ENCODE results near the gene PPP2R5A.
"Not testable (repeated sequence)": the region's sequence is repeated elsewhere in the genome, so short reads cannot be mapped to it uniquely, and the experiment has no call there.

The PPP2R5A gene

DNA sequence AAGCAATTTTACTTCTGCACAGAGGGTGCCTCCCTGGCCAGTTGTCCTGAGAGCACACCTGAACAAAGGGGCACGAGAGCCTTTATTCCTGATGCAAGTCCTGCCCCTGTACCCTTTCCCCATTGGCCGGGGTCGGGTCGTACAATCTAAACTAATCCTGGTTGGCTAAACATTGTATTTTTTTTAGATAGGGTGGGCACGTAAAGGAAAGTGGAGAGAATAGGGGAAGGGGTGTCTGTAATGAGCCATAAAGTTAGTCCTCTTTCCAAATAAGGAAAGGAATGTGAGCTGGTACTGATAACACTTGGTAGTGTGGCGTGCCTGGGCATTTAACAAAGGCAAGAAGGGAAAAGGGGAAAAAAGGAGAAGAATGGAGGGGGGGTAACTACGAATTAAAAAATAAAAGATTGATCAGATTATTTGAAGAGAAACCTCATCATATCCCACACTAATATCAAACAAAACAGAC is 20.8 kb downstream of the PPP2R5A start:
- not testable (repeated sequence) for DNase-seq, H3K27me3 Mint-ChIP-seq, ATAC-seq, H3K4me3 Mint-ChIP-seq, H3K9me3 Mint-ChIP-seq, H3K27ac Mint-ChIP-seq
- peaks cover 36% of the 10 kb centered on the region for H3K4me1 Mint-ChIP-seq

DNA sequence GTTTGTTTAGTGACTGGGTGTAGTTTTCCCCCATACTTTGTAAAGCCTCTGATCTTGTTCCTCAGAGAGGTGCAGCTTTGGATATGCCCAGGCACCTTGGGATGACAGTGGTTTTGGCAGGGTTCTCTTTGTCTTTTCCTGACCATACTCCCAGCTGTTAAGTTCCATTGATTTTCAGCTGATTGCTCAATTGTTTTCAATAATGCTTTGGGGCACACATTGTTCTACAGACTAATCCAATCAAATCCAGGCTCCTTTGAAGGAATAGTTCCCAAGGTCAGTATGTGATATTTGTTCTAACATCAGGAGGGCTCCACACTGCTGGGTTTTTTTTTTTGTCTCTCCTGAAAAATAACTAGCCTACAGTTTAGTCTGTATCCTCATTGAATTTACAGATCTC is 24.8 kb downstream of the PPP2R5A start:
- Mint-ChIP-seq H3K4me1 (peaks cover 17% of the 10 kb centered on the region), H3K27me3 (no peaks in the 10 kb centered on the region), H3K27ac (no peak overlapping the region), H3K4me3 (no peak overlapping the region), H3K9me3 (no peaks in the 10 kb centered on the region)
- ATAC-seq (no peak), DNase-seq (no peak)

DNA sequence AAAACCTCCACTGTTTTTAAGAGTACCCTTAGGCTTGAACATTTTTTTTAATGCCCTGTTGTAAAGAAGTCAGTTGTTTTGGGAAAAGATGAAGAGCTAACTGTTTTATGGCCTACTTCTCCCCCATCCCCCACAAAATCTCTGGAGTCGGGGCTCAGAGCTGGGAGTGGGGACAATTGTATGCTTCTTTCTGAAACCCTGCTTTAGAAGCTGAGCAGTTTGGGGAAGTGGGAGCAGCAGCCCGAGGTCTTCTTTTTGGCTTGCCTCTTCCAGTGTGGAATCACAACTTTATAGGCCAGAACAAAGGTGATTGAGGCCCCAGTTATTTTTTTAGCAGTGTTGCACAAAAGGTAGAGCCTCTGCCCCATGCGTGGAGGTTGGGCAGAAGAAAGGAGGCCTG is 25.2 kb downstream of the PPP2R5A start:
- Mint-ChIP-seq H3K27ac (peak overlapping the region in 1 of 2 donors; percentile 42), H3K27me3 (no peaks in the 10 kb centered on the region)

DNA sequence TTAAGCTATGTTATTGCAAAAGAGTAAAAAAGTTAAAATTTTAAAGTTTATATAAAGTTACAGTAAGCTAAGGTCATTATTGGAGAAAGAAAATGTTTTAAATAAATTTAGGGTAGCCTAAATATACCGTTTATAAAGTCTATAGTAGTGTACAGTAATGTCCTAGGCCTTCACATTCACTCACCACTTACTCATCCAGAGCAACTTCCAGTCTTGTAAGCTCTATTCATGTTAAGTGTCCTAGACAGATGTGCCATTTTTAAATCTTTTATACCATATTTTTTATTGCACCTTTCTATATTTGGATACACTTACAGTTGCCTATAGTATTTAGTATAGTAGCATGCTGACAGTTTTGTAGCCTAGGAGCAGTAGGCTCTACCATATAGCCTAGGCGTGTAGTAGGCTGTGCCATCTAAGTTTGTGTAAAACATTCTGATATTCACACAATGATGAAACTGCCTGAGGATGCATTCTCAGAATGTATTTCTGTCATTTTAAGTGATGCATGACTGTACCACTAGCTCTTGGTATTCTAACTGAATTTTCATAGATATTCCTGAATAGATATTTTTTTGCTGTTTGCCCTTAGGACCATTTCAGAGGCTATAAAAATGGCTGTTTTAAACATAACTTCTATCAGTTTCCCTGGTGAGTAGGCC is 26.8 kb downstream of the PPP2R5A start:
- H3K4me1 Mint-ChIP-seq: peaks cover 33% of the 10 kb centered on the region

More for the DNA sequence above, 25.2 kb downstream of the PPP2R5A start:
- Mint-ChIP-seq H3K4me3 (no peak overlapping the region), H3K4me1 (peaks cover 20% of the 10 kb centered on the region), H3K9me3 (no peaks in the 10 kb centered on the region)
- ATAC-seq: no peak
- DNase-seq: no peak

DNA sequence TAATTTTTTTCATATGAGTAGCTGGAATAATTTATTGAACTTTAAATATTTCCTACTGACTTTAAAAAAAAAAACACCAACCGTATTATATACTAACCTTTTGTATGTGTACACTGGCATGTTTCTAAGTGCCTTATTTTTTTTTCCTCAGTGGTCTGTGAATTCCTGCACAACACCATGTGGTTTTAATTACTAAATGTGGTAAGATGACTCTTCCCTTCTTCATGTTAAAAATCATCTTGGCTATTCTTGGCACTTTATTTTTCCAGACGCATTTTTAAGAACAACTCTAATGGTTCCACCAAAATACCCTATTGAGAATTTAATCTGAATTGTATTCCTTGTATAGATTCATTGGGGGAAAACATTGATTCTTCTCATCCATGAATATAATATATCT is 28.4 kb downstream of the PPP2R5A start:
- DNase-seq (no peak), ATAC-seq (no peak)
- H3K27me3 Mint-ChIP-seq: no peaks in the 10 kb centered on the region
- no peak overlapping the region for H3K27ac Mint-ChIP-seq
- no peaks in the 10 kb centered on the region for H3K9me3 Mint-ChIP-seq
- H3K4me3 Mint-ChIP-seq: no peak overlapping the region
- peaks cover 32% of the 10 kb centered on the region for H3K4me1 Mint-ChIP-seq

More for the DNA sequence above, 26.8 kb downstream of the PPP2R5A start:
- ATAC-seq: no peak
- DNase-seq: no peak
- H3K4me3 Mint-ChIP-seq: no peak overlapping the region
- no peak overlapping the region for H3K27ac Mint-ChIP-seq
- H3K27me3 Mint-ChIP-seq: no peaks in the 10 kb centered on the region
- H3K9me3 Mint-ChIP-seq: no peaks in the 10 kb centered on the region

DNA sequence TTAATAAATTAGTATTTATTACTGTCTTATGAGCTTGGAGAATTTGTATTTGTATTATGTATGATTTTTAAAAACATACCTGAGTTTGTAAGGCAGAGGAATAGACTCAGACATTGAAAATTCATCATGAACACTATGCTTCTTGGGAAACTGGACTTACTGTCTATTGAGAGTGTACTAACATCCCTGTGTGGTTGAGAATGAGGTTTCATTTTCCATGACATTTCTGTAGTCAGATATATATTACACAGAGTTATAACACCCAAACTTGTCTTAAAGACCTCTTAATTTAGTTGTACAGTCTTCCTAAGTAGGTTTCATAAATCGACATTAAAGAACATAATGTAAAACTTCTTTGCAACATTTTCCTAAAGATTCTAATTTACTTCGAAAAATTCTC is 30.0 kb downstream of the PPP2R5A start:
- peaks cover 32% of the 10 kb centered on the region for H3K4me1 Mint-ChIP-seq
- no peak overlapping the region for H3K27ac Mint-ChIP-seq
- no peak overlapping the region for H3K4me3 Mint-ChIP-seq
- ATAC-seq (peak; percentile 60), DNase-seq (no peak)
- H3K27me3 Mint-ChIP-seq: no peaks in the 10 kb centered on the region
- no peaks in the 10 kb centered on the region for H3K9me3 Mint-ChIP-seq

DNA sequence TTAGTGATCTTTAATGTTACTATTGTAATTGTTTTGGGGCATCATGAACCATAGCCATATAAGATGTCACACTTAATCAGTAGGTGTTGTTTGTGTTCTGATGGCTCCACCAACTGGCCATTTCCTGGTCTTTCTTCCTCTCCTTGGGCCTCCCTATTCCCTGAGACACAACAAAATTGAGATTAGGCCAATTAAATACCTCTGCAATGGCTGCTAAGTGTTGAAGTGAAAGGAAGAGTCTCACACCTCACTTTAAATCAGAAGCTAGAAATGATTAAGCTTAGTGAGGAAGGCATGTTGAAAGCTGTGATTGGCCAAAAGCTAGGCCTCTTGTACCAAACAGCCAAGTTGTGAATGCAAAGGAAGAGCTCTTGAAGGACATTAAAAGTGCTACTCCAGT is 30.7 kb downstream of the PPP2R5A start:
- ATAC-seq: peak; percentile 85
- peak in 1 of 2 donors; percentile 20 for DNase-seq
- H3K27me3 Mint-ChIP-seq: no peaks in the 10 kb centered on the region
- peak overlapping the region in 1 of 2 donors; percentile 76 for H3K27ac Mint-ChIP-seq
- H3K4me3 Mint-ChIP-seq: peak overlapping the region in 1 of 2 donors; percentile 0
- H3K4me1 Mint-ChIP-seq: peaks cover 32% of the 10 kb centered on the region
- H3K9me3 Mint-ChIP-seq: no peaks in the 10 kb centered on the region

DNA sequence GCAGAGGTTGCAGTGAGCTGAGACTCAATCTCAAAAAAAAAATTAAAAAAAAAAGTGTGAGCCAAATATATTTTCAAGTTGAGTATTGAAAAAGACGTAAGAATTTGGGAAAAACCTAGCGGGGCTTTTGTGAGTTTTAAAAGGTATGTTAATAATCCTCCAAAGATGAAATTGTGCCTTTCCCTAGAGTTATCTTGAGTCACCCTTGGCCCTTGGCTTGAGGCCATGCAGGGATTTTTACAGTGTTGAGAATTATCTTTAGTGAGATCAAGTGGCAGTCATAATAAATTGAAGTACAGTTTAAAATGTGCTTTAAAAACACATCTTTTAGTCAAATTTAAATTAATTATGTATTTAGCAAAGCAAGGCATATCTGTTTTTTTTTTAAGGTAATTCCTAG is 32.7 kb downstream of the PPP2R5A start:
- H3K4me1 Mint-ChIP-seq: peaks cover 35% of the 10 kb centered on the region
- no peaks in the 10 kb centered on the region for H3K9me3 Mint-ChIP-seq
- H3K4me3 Mint-ChIP-seq: no peak overlapping the region
- no peak for DNase-seq
- no peaks in the 10 kb centered on the region for H3K27me3 Mint-ChIP-seq
- no peak for ATAC-seq
- no peak overlapping the region for H3K27ac Mint-ChIP-seq

DNA sequence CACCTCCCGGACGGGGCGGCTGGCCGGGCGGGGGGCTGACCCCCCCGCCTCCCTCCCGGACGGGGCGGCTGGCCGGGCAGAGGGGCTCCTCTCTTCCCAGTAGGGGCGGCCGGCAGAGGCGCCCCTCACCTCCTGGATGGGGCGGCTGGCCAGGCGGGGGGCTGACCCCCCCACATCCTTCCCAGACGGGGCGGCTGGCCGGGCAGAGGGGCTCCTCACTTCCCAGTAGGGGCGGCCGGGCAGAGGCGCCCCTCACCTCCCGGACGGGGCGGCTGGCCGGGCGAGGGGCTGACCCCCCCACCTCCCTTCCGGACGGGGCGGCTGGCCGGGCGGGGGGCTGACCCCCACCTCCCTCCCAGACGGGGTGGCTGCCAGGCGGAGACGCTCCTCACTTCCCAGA is 35.8 kb downstream of the PPP2R5A start:
- H3K4me1 Mint-ChIP-seq: peaks cover 38% of the 10 kb centered on the region
- not testable (repeated sequence) for H3K27me3 Mint-ChIP-seq, ATAC-seq, DNase-seq, H3K9me3 Mint-ChIP-seq, H3K27ac Mint-ChIP-seq, H3K4me3 Mint-ChIP-seq

DNA sequence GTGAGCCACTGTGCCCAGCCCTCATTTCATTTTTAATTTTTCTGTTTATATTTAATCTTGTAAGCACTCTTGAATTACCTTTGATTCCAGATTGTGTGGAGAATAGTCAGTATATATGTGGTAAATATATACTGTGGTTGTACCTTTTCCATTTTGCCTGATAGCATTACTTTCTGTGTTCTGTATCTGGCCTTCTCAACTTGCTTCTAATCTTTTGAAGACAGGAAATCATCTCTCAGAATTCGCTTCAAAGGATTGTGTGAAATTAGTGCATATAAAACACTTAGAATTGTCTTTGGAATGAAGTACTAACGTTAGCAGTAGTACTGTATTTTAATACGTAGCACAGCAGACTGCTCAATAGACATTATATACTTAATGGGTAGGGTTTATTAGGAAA is 37.9 kb downstream of the PPP2R5A start:
- peaks cover 21% of the 10 kb centered on the region for H3K4me1 Mint-ChIP-seq
- H3K9me3 Mint-ChIP-seq: no peaks in the 10 kb centered on the region
- no peak overlapping the region for H3K27ac Mint-ChIP-seq
- ATAC-seq (no peak), DNase-seq (no peak)
- H3K27me3 Mint-ChIP-seq: no peaks in the 10 kb centered on the region
- H3K4me3 Mint-ChIP-seq: no peak overlapping the region

DNA sequence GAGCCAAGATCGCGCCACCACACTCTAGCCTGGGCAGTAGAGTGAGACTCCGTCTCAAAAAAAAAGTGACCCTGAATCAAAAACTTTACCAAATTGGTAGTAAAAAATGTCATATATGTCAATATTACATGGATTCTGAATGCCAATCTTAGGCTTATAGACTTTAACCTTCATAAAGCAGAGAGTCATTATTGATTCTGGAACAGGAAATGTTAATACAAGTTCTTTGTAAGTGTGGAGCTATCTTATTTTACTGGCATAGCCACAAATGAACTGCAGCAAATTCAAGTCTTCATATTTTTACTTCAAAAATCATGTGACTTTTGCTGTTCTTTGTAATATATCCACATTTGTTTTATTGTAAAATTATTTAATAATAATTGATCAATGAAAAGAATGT is 41.3 kb downstream of the PPP2R5A start:
- peaks cover 21% of the 10 kb centered on the region for H3K4me1 Mint-ChIP-seq
- no peaks in the 10 kb centered on the region for H3K9me3 Mint-ChIP-seq
- H3K4me3 Mint-ChIP-seq: no peak overlapping the region
- H3K27me3 Mint-ChIP-seq: no peaks in the 10 kb centered on the region
- DNase-seq: no peak
- ATAC-seq: no peak
- H3K27ac Mint-ChIP-seq: no peak overlapping the region

DNA sequence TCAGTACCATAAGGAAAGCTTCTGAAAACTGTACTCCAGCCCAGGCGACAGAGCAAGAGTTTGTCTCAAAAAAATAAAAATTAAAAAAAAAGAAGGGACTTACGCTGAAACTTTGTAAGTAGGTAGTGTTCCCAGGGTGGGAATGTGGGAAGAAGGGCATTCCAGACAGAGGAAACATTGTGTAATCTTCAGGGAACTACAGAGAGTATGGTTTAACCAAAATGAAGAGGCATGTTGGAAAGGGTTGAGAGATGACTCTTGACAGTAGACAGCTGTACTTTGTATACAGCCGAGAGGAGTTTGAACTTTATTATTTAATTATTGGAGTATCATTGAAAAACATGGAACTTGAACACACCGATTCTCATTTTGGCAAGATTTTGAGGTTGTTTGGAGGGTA is 43.0 kb downstream of the PPP2R5A start:
- Mint-ChIP-seq H3K27me3 (no peaks in the 10 kb centered on the region), H3K4me1 (peaks cover 15% of the 10 kb centered on the region), H3K9me3 (no peaks in the 10 kb centered on the region), H3K4me3 (no peak overlapping the region), H3K27ac (no peak overlapping the region)
- ATAC-seq: no peak
- DNase-seq: no peak

DNA sequence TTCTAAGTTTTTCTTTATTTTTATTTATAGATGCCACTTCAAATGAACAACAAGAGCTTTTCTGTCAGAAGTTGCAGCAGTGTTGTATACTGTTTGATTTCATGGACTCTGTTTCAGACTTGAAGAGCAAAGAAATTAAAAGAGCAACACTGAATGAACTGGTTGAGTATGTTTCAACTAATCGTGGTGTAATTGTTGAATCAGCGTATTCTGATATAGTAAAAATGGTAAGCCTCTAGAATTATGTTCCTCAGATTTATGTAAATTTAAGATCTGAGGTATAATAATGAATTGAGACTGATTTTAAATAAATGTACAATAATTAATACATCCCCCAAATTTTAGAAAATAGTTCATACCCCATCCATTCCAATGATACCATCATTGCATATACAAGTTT is 43.9 kb downstream of the PPP2R5A start:
- no peaks in the 10 kb centered on the region for H3K27me3 Mint-ChIP-seq
- H3K4me1 Mint-ChIP-seq: peaks cover 10% of the 10 kb centered on the region

DNA sequence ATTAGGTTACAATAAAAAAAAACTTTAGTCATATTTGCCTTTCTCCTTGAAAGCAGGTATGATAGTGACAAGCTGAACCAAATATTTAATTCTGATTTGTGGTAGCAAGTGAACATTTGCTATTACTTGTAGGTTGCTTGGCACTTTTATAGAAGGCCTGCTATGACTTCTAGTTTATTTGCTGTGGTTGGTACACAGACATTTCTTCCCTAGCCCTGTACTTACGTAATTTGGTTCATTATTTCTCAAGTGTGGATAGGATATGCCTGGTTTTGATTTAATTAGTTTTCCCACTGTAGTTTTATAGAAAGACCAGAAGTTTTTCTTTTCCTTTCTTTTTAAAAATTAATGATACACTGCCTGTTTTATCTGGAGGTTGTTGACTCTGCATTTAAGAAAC is 55.9 kb downstream of the PPP2R5A start:
- Mint-ChIP-seq H3K4me3 (no peak overlapping the region), H3K9me3 (no peaks in the 10 kb centered on the region), H3K4me1 (peaks cover 5% of the 10 kb centered on the region), H3K27ac (no peak overlapping the region), H3K27me3 (no peaks in the 10 kb centered on the region)
- ATAC-seq: no peak
- DNase-seq: no peak

More for the DNA sequence above, 43.9 kb downstream of the PPP2R5A start:
- DNase-seq: no peak
- Mint-ChIP-seq H3K4me3 (no peak overlapping the region), H3K9me3 (no peaks in the 10 kb centered on the region), H3K27ac (no peak overlapping the region)
- ATAC-seq: no peak

DNA sequence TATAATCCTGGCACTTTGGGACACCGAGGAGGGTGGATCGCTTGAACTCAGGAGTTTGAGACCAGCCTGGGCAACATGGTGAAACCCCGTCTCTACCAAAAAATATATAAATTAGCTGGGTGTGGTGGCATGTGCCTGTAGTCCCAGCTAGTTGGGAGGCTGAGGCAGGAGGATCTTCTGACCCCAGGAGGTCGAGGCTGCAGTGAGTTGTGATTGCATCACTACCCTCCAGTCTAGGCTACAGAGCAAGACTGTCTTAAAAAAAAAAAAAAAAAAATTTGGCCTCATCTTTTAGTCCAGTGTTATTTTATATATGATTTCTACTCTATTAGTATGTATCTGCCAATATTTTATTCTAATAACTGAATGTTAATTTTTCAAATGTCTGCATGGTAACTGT is 59.7 kb downstream of the PPP2R5A start:
- H3K27me3 Mint-ChIP-seq: no peaks in the 10 kb centered on the region
- no peaks in the 10 kb centered on the region for H3K9me3 Mint-ChIP-seq
- H3K4me1 Mint-ChIP-seq: no peaks in the 10 kb centered on the region
- H3K27ac Mint-ChIP-seq: no peak overlapping the region
- no peak overlapping the region for H3K4me3 Mint-ChIP-seq
- ATAC-seq: no peak
- DNase-seq: no peak

DNA sequence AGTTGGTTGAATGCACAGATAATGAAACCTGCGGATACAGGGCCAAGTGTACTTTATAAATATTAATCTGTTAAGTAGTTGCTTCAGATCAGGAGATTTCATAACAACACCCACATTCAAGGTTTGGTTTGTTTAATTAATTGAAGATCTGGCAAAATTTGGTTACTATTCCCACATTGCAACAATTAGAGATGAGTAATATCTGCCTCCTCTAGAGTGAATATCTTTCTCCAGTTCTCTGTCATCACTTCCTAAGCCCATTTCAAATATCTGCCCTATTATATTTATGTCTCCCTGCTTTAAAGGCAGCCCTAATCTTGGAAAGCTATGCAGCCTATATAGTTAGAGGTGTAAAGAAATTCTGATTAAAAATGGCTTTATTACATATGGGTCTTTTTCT is 61.4 kb downstream of the PPP2R5A start:
- DNase-seq (no peak), ATAC-seq (no peak)
- Mint-ChIP-seq H3K4me3 (no peak overlapping the region), H3K4me1 (no peaks in the 10 kb centered on the region), H3K9me3 (no peaks in the 10 kb centered on the region), H3K27me3 (no peaks in the 10 kb centered on the region), H3K27ac (no peak overlapping the region)
